ENCODE data around the gene PYCR2. TPM values are rescaled to one million over a fixed set of nuclear protein-coding genes. Genes with fewer than 3 reads are reported as not detected.
A peak's percentile ranks its signal among the peaks of the same experiment; 100 is the strongest.

The PYCR2 gene
- total and polyA plus RNA-seq, 11 donors, result 53.6 to 89.0 (median 65.1) TPM

DNA sequence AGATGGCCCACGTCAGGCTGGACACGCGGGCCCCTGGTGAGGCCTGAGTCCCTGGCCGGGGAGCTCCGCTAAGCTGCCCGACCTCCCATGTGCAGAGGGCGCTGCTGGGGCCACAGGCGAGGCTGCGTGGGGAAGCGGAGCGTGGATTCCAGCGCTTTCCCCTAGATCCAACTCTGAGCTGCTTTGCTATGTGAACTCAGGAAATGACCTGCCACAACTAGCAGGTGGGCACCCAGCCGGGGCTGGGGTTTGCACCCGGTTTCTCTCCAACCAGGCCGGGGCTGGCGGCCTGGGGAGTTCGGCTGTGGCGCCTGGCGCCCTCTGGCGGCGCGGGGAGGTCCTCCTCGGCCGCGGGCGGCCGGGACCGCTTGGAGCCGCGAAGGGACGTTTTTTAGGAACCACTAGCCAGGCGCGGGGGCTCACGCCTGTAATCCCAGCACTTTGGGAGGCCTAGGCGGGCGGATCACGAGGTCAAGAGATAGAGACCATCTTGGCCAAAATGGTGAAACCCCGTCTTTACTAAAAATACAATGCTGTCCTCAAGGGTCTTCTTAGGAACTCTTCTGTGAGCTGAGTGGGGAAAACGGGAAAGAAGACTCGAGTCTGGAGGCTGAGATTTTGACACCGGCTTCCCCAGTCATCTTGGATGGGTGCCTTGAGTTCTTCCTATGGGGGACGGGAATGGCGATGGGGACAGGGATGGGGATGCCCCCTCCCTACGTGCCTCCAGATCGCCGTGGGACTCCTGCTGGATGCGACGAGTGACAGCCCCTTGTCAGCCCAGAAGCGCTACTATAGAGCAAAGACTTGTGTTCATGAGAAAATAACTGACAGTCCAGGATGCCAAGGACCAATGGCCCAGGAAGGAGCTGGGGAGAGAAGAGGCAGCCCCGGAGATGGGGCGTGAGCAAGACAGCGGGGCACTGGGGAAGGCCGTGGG is 12.6 kb downstream of the PYCR2 start:
- H3K4me1 ChIP-seq, result peaks cover 0 to 10% (median 5%) of the 10 kb centered on the region in 12 donors
- DNase-seq (peak; percentile 51 to 89 (median 68)), ATAC-seq (peak; percentile 71 to 93 (median 86))
- H3K36me3 ChIP-seq, result peaks cover 0 to 24% (median 7%) of the 10 kb centered on the region in 9 donors
- H3K9me3 ChIP-seq, result no peaks in the 10 kb centered on the region
- 33 to 45% (median 40%) methylated on average over 27 to 53 of the region's 53 CpGs for WGBS, 4 donors
- no peak overlapping the region for H3K27ac ChIP-seq
- no peaks in the 10 kb centered on the region for H3K27me3 ChIP-seq
- no peak for TF ChIP-seq POLR2A (IDR thresholded peaks at IDR 0.05)
- TF ChIP-seq, protein P1, sequence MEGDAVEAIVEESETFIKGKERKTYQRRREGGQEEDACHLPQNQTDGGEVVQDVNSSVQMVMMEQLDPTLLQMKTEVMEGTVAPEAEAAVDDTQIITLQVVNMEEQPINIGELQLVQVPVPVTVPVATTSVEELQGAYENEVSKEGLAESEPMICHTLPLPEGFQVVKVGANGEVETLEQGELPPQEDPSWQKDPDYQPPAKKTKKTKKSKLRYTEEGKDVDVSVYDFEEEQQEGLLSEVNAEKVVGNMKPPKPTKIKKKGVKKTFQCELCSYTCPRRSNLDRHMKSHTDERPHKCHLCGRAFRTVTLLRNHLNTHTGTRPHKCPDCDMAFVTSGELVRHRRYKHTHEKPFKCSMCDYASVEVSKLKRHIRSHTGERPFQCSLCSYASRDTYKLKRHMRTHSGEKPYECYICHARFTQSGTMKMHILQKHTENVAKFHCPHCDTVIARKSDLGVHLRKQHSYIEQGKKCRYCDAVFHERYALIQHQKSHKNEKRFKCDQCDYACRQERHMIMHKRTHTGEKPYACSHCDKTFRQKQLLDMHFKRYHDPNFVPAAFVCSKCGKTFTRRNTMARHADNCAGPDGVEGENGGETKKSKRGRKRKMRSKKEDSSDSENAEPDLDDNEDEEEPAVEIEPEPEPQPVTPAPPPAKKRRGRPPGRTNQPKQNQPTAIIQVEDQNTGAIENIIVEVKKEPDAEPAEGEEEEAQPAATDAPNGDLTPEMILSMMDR (IDR thresholded peaks at IDR 0.05), result peak; percentile 84 to 99 (median 96)
- intact Hi-C loops (cut with DNase I), result loop anchor here (1.0 to 10.0 kb wide), 13 partner anchors 29 to 437 kb away; partner anchors contain the start of genes SRP9 (in 8 of the 10) and TMEM63A (in 1 of the 10)
- peak overlapping the region in 8 of 12 donors; percentile 3 to 40 (median 17) for H3K4me3 ChIP-seq

- H3K27me3 ChIP-seq, result no peaks in the 10 kb centered on the region
- intact Hi-C loops (cut with DNase I), result loop anchor here in 1 of 10 donors (2.0 kb wide), 1 partner anchor 65 kb away; no protein-coding TSS in a partner anchor
- ATAC-seq (no peak), DNase-seq (no peak)
- WGBS, 4 donors, result 95 to 100% (median 98%) methylated on average over 1 of the region's 1 CpG
- no peak for TF ChIP-seq POLR2A (IDR thresholded peaks at IDR 0.05)
- TF ChIP-seq, protein P1 (IDR thresholded peaks at IDR 0.05), result no peak
- H3K4me3 ChIP-seq, result no peak overlapping the region
- no peak overlapping the region for H3K27ac ChIP-seq
- H3K4me1 ChIP-seq, result peaks cover 0 to 10% (median 5%) of the 10 kb centered on the region in 12 donors
- no peaks in the 10 kb centered on the region for H3K9me3 ChIP-seq
- H3K36me3 ChIP-seq, result peaks cover 0 to 9% (median 0%) of the 10 kb centered on the region in 9 donors
Observed at GRCh38 chr1:225909477-225909876, 14.6 kb downstream of the PYCR2 start.

- intact Hi-C loops (cut with DNase I), result loop anchor here in 1 of 10 donors (2.0 kb wide), 1 partner anchor 66 kb away; no protein-coding TSS in a partner anchor
- Histone ChIP-seq H3K4me1 (peaks cover 0 to 10% (median 5%) of the 10 kb centered on the region in 12 donors), H3K36me3 (peaks cover 0 to 9% (median 0%) of the 10 kb centered on the region in 9 donors), H3K4me3 (no peak overlapping the region), H3K27ac (no peak overlapping the region), H3K9me3 (no peaks in the 10 kb centered on the region), H3K27me3 (no peaks in the 10 kb centered on the region)
- no peak for TF ChIP-seq POLR2A (IDR thresholded peaks at IDR 0.05)
- TF ChIP-seq, protein P1 (IDR thresholded peaks at IDR 0.05), result no peak
- no peak for ATAC-seq
- 72 to 86% (median 83%) methylated on average over 2 of the region's 2 CpGs for WGBS, 4 donors
- DNase-seq, result no peak
Observed at GRCh38 chr1:225908773-225909172, 15.3 kb downstream of the PYCR2 start.

Data from heart left ventricle (tissue), 16 donors.